ENCODE results near the gene BAIAP2. TPM values are rescaled to one million over a fixed set of nuclear protein-coding genes. Genes with fewer than 3 reads are reported as not detected.
A peak's percentile ranks its signal among the peaks of the same experiment; 100 is the strongest.

BAIAP2 gene
- total and polyA plus RNA-seq, 2 of the 13 experiments (the other 11 are each of a cell fraction or from before 2014, with no cell fraction given), result 22.5 to 24.0 TPM

DNA sequence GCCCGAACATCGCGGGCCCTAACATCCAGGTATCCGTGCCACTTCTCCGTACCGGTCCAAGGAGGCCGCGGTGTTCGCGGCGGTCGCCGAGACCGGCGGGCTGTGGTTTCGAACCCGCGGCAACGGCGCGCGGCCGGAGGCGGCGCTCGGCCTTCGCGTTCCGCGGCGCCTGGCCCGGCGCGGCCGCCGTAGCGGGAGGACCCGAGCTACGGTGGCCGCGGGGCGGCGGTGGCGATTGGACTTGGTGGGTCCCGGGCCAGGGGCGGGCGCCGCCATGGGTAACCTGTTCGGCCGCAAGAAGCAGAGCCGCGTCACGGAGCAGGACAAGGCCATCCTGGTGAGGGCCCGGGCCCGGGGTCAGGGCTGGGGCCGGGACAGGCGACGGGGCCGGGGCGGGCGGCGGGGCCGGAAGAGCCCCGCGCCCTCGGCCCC is 43.3 kb upstream of the BAIAP2 start, which contains the start of gene CHMP6 (continued):
- TF ChIP-seq, protein P1, sequence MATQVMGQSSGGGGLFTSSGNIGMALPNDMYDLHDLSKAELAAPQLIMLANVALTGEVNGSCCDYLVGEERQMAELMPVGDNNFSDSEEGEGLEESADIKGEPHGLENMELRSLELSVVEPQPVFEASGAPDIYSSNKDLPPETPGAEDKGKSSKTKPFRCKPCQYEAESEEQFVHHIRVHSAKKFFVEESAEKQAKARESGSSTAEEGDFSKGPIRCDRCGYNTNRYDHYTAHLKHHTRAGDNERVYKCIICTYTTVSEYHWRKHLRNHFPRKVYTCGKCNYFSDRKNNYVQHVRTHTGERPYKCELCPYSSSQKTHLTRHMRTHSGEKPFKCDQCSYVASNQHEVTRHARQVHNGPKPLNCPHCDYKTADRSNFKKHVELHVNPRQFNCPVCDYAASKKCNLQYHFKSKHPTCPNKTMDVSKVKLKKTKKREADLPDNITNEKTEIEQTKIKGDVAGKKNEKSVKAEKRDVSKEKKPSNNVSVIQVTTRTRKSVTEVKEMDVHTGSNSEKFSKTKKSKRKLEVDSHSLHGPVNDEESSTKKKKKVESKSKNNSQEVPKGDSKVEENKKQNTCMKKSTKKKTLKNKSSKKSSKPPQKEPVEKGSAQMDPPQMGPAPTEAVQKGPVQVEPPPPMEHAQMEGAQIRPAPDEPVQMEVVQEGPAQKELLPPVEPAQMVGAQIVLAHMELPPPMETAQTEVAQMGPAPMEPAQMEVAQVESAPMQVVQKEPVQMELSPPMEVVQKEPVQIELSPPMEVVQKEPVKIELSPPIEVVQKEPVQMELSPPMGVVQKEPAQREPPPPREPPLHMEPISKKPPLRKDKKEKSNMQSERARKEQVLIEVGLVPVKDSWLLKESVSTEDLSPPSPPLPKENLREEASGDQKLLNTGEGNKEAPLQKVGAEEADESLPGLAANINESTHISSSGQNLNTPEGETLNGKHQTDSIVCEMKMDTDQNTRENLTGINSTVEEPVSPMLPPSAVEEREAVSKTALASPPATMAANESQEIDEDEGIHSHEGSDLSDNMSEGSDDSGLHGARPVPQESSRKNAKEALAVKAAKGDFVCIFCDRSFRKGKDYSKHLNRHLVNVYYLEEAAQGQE (IDR thresholded peaks at IDR 0.05; ENCODE audit: borderline replicate concordance in 1 of 2, low read depth in 1 of 2, low read length in 2 of 2), result peak in 1 of 2 experiments; percentile 63; a peak in 2 of 4 replicates
- TF ChIP-seq, protein P2, sequence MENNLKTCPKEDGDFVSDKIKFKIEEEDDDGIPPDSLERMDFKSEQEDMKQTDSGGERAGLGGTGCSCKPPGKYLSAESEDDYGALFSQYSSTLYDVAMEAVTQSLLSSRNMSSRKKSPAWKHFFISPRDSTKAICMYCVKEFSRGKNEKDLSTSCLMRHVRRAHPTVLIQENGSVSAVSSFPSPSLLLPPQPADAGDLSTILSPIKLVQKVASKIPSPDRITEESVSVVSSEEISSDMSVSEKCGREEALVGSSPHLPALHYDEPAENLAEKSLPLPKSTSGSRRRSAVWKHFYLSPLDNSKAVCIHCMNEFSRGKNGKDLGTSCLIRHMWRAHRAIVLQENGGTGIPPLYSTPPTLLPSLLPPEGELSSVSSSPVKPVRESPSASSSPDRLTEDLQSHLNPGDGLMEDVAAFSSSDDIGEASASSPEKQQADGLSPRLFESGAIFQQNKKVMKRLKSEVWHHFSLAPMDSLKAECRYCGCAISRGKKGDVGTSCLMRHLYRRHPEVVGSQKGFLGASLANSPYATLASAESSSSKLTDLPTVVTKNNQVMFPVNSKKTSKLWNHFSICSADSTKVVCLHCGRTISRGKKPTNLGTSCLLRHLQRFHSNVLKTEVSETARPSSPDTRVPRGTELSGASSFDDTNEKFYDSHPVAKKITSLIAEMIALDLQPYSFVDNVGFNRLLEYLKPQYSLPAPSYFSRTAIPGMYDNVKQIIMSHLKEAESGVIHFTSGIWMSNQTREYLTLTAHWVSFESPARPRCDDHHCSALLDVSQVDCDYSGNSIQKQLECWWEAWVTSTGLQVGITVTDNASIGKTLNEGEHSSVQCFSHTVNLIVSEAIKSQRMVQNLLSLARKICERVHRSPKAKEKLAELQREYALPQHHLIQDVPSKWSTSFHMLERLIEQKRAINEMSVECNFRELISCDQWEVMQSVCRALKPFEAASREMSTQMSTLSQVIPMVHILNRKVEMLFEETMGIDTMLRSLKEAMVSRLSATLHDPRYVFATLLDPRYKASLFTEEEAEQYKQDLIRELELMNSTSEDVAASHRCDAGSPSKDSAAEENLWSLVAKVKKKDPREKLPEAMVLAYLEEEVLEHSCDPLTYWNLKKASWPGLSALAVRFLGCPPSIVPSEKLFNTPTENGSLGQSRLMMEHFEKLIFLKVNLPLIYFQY (CRISPR knock-in tag; IDR thresholded peaks at IDR 0.05; ENCODE audit: borderline replicate concordance), result peak; percentile 64; the same call in 1 of the 2 replicates
- peak; percentile 41; the same call in 1 of the 2 replicates for TF ChIP-seq SAP130 (CRISPR knock-in tag; IDR thresholded peaks at IDR 0.05; ENCODE audit: low read depth)
- TF ChIP-seq ZZZ3 (CRISPR knock-in tag; IDR thresholded peaks at IDR 0.05; ENCODE audit: borderline replicate concordance), result 0 out of 2 replicates have a peak, but pooled peaks have one; percentile 1
- TF ChIP-seq, protein P3, sequence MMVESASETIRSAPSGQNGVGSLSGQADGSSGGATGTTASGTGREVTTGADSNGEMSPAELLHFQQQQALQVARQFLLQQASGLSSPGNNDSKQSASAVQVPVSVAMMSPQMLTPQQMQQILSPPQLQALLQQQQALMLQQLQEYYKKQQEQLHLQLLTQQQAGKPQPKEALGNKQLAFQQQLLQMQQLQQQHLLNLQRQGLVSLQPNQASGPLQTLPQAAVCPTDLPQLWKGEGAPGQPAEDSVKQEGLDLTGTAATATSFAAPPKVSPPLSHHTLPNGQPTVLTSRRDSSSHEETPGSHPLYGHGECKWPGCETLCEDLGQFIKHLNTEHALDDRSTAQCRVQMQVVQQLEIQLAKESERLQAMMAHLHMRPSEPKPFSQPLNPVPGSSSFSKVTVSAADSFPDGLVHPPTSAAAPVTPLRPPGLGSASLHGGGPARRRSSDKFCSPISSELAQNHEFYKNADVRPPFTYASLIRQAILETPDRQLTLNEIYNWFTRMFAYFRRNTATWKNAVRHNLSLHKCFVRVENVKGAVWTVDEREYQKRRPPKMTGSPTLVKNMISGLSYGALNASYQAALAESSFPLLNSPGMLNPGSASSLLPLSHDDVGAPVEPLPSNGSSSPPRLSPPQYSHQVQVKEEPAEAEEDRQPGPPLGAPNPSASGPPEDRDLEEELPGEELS (CRISPR knock-in tag; IDR thresholded peaks at IDR 0.05), result 0 out of 2 replicates have a peak, but pooled peaks have one; percentile 4
- TF ChIP-seq, protein P4, sequence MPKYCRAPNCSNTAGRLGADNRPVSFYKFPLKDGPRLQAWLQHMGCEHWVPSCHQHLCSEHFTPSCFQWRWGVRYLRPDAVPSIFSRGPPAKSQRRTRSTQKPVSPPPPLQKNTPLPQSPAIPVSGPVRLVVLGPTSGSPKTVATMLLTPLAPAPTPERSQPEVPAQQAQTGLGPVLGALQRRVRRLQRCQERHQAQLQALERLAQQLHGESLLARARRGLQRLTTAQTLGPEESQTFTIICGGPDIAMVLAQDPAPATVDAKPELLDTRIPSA (CRISPR knock-in tag; IDR thresholded peaks at IDR 0.05; ENCODE audit: borderline replicate concordance), result no peak
- peak; percentile 22; the same call in 1 of the 2 replicates for TF ChIP-seq NRL (CRISPR knock-in tag; IDR thresholded peaks at IDR 0.05; ENCODE audit: borderline replicate concordance)
- peak; percentile 20 for TF ChIP-seq CBX1 (IDR thresholded peaks at IDR 0.05; ENCODE audit: low read depth)
- TF ChIP-seq FOSL2 (CRISPR knock-in tag; IDR thresholded peaks at IDR 0.05), result peak; percentile 14; the same call in 1 of the 2 replicates
- TF ChIP-seq, protein P5, sequence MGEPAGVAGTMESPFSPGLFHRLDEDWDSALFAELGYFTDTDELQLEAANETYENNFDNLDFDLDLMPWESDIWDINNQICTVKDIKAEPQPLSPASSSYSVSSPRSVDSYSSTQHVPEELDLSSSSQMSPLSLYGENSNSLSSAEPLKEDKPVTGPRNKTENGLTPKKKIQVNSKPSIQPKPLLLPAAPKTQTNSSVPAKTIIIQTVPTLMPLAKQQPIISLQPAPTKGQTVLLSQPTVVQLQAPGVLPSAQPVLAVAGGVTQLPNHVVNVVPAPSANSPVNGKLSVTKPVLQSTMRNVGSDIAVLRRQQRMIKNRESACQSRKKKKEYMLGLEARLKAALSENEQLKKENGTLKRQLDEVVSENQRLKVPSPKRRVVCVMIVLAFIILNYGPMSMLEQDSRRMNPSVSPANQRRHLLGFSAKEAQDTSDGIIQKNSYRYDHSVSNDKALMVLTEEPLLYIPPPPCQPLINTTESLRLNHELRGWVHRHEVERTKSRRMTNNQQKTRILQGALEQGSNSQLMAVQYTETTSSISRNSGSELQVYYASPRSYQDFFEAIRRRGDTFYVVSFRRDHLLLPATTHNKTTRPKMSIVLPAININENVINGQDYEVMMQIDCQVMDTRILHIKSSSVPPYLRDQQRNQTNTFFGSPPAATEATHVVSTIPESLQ (CRISPR knock-in tag; conservative IDR thresholded peaks at IDR 0.05), result no peak
- TF ChIP-seq ZNF232 (CRISPR knock-in tag; IDR thresholded peaks at IDR 0.05; ENCODE audit: borderline replicate concordance), result no peak
- TF ChIP-seq SSRP1 (CRISPR knock-in tag; IDR thresholded peaks at IDR 0.05), result no peak
- TF ChIP-seq, protein P6, sequence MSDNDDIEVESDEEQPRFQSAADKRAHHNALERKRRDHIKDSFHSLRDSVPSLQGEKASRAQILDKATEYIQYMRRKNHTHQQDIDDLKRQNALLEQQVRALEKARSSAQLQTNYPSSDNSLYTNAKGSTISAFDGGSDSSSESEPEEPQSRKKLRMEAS (IDR thresholded peaks at IDR 0.05), result peak; percentile 67
- TF ChIP-seq TCF12 (IDR thresholded peaks at IDR 0.05), result no peak
- peak; percentile 39; the same call in 1 of the 2 replicates for TF ChIP-seq TCF12 (CRISPR knock-in tag; IDR thresholded peaks at IDR 0.05)
- TF ChIP-seq ZNF572 (CRISPR knock-in tag; IDR thresholded peaks at IDR 0.05), result no peak
- TF ChIP-seq ZNF678 (CRISPR knock-in tag; IDR thresholded peaks at IDR 0.05), result no peak
